Common myeloid progenitor, CD34-positive (primary cell): Measurements from ENCODE around the gene VAV3.

Source experiments
- CTCF ChIA-PET: fragments of 350-600 bp; sonication (Branson Sonifier 250); formaldehyde crosslinking; loops from one replicate; lab custom pipeline; 2021; ENCODE audit warnings: antibody characterized with exemption; lab: Charles Lee
- POLR2A ChIA-PET: fragments of 350-600 bp; sonication (Branson Sonifier 250); formaldehyde crosslinking; loops from one replicate; lab custom pipeline; 2021; ENCODE audit warnings: antibody characterized with exemption; lab: Charles Lee
- DNase-seq, 3 donors: peaks; one replicate each; pipeline versions ENCODE4 v3.0.0 to v3.0.0-alpha.2; 2013
- H3K27ac ChIP-seq, 2 experiments: 1 replicate in 1 of 2; 2 replicates in 1 of 2; pipeline ENCODE4 v1.7.0; 2013; ENCODE audit warnings: inconsistent platforms in 2 of 2, low read length in 2 of 2, mild to moderate bottlenecking in 2 of 2, low read depth in 1 of 2, moderate library complexity in 1 of 2; ENCODE audit not compliant: severe bottlenecking in 2 of 2, insufficient read depth in 1 of 2, poor library complexity in 1 of 2
- H3K27me3 ChIP-seq, 5 experiments: replicated peaks in 2 of 5; 1 replicate in 3 of 5; 2 replicates in 2 of 5; pipeline versions ENCODE4 v1.6.1 to v1.7.0; 2013; ENCODE audit warnings: low read length in 4 of 5, mild to moderate bottlenecking in 2 of 5, moderate library complexity in 2 of 5, inconsistent platforms in 1 of 5; ENCODE audit not compliant: insufficient read depth in 5 of 5, control insufficient read depth in 4 of 5
- H3K36me3 ChIP-seq, 4 experiments: 1 replicate in 2 of 4; 2 replicates in 2 of 4; pipeline versions ENCODE4 v1.6.1 to v1.7.0; 2013; ENCODE audit warnings: low read length in 3 of 4, control low read depth in 1 of 4, mild to moderate bottlenecking in 1 of 4; ENCODE audit not compliant: control insufficient read depth in 4 of 4, insufficient read depth in 4 of 4
- H3K4me1 ChIP-seq, 4 experiments: 1 replicate in 3 of 4; 2 replicates in 1 of 4; pipeline versions ENCODE4 v1.6.1 to v1.7.1; 2013; ENCODE audit warnings: low read length in 3 of 4, mild to moderate bottlenecking in 3 of 4, control low read depth in 1 of 4, inconsistent platforms in 1 of 4, moderate library complexity in 1 of 4; ENCODE audit not compliant: control insufficient read depth in 4 of 4, insufficient read depth in 4 of 4; ENCODE audit errors: control extremely low read depth in 1 of 4
- H3K4me3 ChIP-seq, 7 experiments: 1 replicate in 4 of 7; 2 replicates in 3 of 7; pipeline versions ENCODE4 v1.5.1 to v1.7.0; 2013; ENCODE audit warnings: mild to moderate bottlenecking in 7 of 7, low read length in 6 of 7, moderate library complexity in 6 of 7, inconsistent platforms in 2 of 7, low read depth in 2 of 7, control low read depth in 1 of 7; ENCODE audit not compliant: insufficient read depth in 4 of 7, control insufficient read depth in 1 of 7; ENCODE audit errors: extremely low read depth in 1 of 7
- H3K9me3 ChIP-seq, 5 experiments: 1 replicate in 4 of 5; 2 replicates in 1 of 5; pipeline versions ENCODE4 v1.6.1 to v1.7.1; 2013; ENCODE audit warnings: low read length in 4 of 5, mild to moderate bottlenecking in 2 of 5, inconsistent platforms in 1 of 5, low read depth in 1 of 5, moderate library complexity in 1 of 5; ENCODE audit not compliant: control insufficient read depth in 4 of 5, insufficient read depth in 2 of 5; ENCODE audit errors: control extremely low read depth in 1 of 5
- WGBS: methylation state at CpG from one replicate; pipeline ENCODE4 v1.1.5; 2013; ENCODE audit not compliant: insufficient coverage; 5-methylcytosine and 5-hydroxymethylcytosine counted together

Gene VAV3

GRCh38 chr1:107820801-107821200, 144.2 kb downstream of the VAV3 start:
- Histone ChIP-seq H3K4me3 (no peak overlapping the region), H3K27ac (no peak overlapping the region), H3K27me3 (no peaks in the 10 kb centered on the region), H3K4me1 (peaks cover 10 to 38% (median 15%) of the 10 kb centered on the region in 4 experiments), H3K9me3 (peaks cover 0 to 16% (median 2%) of the 10 kb centered on the region in 5 experiments), H3K36me3 (peaks cover 3 to 29% (median 13%) of the 10 kb centered on the region in 4 experiments)
- peak in 2 of 3 donors; percentile 50 to 73 for DNase-seq
- CTCF ChIA-PET, result interaction anchor here (0.8 to 2.0 kb wide), 4 partner anchors 10 to 286 kb away, joined by 3 to 6 read pairs (median 4); no protein-coding TSS in a partner anchor
- POLR2A ChIA-PET, result no interaction called here

GRCh38 chr1:107817935-107818334, 147.0 kb downstream of the VAV3 start:
- WGBS, result 88% methylated on average over 2 of the region's 2 CpGs
- Histone ChIP-seq H3K27ac (no peak overlapping the region), H3K36me3 (peaks cover 5 to 15% (median 7%) of the 10 kb centered on the region in 4 experiments), H3K27me3 (no peaks in the 10 kb centered on the region), H3K4me1 (peaks cover 3 to 23% (median 6%) of the 10 kb centered on the region in 4 experiments), H3K4me3 (no peak overlapping the region), H3K9me3 (peaks cover 0 to 9% (median 0%) of the 10 kb centered on the region in 5 experiments)
- POLR2A ChIA-PET, result no interaction called here
- no peak for DNase-seq
- CTCF ChIA-PET, result interaction anchor here (1.1 to 1.6 kb wide), 3 partner anchors 32 to 308 kb away, joined by 3 to 4 read pairs (median 3); no protein-coding TSS in a partner anchor

- ChIA-PET CTCF (interaction anchor here (0.8 to 2.2 kb wide), 6 partner anchors 9 to 308 kb away, joined by 3 to 11 read pairs (median 3); no protein-coding TSS in a partner anchor), POLR2A (no interaction called here)
- Histone ChIP-seq H3K9me3 (peaks cover 0 to 9% (median 0%) of the 10 kb centered on the region in 5 experiments), H3K36me3 (peaks cover 5 to 12% (median 7%) of the 10 kb centered on the region in 4 experiments), H3K4me3 (no peak overlapping the region), H3K27ac (no peak overlapping the region), H3K4me1 (peaks cover 4 to 25% (median 8%) of the 10 kb centered on the region in 4 experiments), H3K27me3 (no peaks in the 10 kb centered on the region)
- no CpG with 5 or more reads among the region's 1 CpG for WGBS
- DNase-seq, result peak in 1 of 3 donors; percentile 48
These were observed 147.8 kb downstream of the VAV3 start for GRCh38 chr1:107817206-107817605.

GRCh38 chr1:107810291-107810951, 154.6 kb downstream of the VAV3 start:
- ChIA-PET CTCF (interaction anchor here (1.2 kb wide), 1 partner anchor 9 kb away, joined by 4 read pairs; no protein-coding TSS in a partner anchor), POLR2A (no interaction called here)
- Histone ChIP-seq H3K4me1 (peaks cover 9 to 64% (median 37%) of the 10 kb centered on the region in 4 experiments), H3K36me3 (peaks cover 0 to 6% (median 3%) of the 10 kb centered on the region in 4 experiments), H3K27me3 (no peaks in the 10 kb centered on the region), H3K27ac (no peak overlapping the region), H3K9me3 (no peaks in the 10 kb centered on the region), H3K4me3 (no peak overlapping the region)
- 92% methylated on average over 2 of the region's 2 CpGs for WGBS
- no peak for DNase-seq

- no peak overlapping the region for H3K4me3 ChIP-seq
- no peaks in the 10 kb centered on the region for H3K27me3 ChIP-seq
- DNase-seq, result no peak
- 83% methylated on average over 1 of the region's 3 CpGs for WGBS
- peaks cover 0 to 6% (median under 1%) of the 10 kb centered on the region in 4 experiments for H3K36me3 ChIP-seq
- H3K4me1 ChIP-seq, result peaks cover 16 to 87% (median 50%) of the 10 kb centered on the region in 4 experiments
- no peak overlapping the region for H3K27ac ChIP-seq
- ChIA-PET CTCF (interaction anchor here (0.6 kb wide), 1 partner anchor 73 kb away, joined by 3 read pairs; no protein-coding TSS in a partner anchor), POLR2A (no interaction called here)
- H3K9me3 ChIP-seq, result no peaks in the 10 kb centered on the region
These were observed 157.1 kb downstream of the VAV3 start for GRCh38 chr1:107807855-107808254.

- ChIA-PET POLR2A (no interaction called here), CTCF (interaction anchor here (0.6 kb wide), 1 partner anchor 73 kb away, joined by 3 read pairs; no protein-coding TSS in a partner anchor)
- peaks cover 0 to 6% (median under 1%) of the 10 kb centered on the region in 4 experiments for H3K36me3 ChIP-seq
- DNase-seq, result no peak
- peaks cover 16 to 90% (median 50%) of the 10 kb centered on the region in 4 experiments for H3K4me1 ChIP-seq
- H3K27ac ChIP-seq, result no peak overlapping the region
- no peaks in the 10 kb centered on the region for H3K9me3 ChIP-seq
- 100% methylated on average over 1 of the region's 1 CpG for WGBS
- no peak overlapping the region for H3K4me3 ChIP-seq
- no peaks in the 10 kb centered on the region for H3K27me3 ChIP-seq
These were observed 157.6 kb downstream of the VAV3 start for GRCh38 chr1:107807405-107807804.

- ChIA-PET CTCF (no interaction called here), POLR2A (no interaction called here)
- H3K27ac ChIP-seq, result no peak overlapping the region
- H3K36me3 ChIP-seq, result peaks cover 0 to 6% (median under 1%) of the 10 kb centered on the region in 4 experiments
- no peak for DNase-seq
- no peaks in the 10 kb centered on the region for H3K27me3 ChIP-seq
- 100% methylated on average over 2 of the region's 4 CpGs for WGBS
- no peaks in the 10 kb centered on the region for H3K9me3 ChIP-seq
- peaks cover 13 to 85% (median 45%) of the 10 kb centered on the region in 4 experiments for H3K4me1 ChIP-seq
- H3K4me3 ChIP-seq, result no peak overlapping the region
These were observed 158.1 kb downstream of the VAV3 start for GRCh38 chr1:107806902-107807301.
